GM20000 (cell line): Measurements from ENCODE around the gene SMAD4.

ENCODE experiments used
- DNase-seq: peaks from one replicate; pipeline ENCODE4 v3.0.0; 2012; ENCODE audit warnings: low spot score
- CTCF ChIP-seq: IDR thresholded peaks from 2 replicates; pipeline ENCODE4 v1.5.1; 2012; ENCODE audit warnings: mild to moderate bottlenecking, control low read depth; ENCODE audit errors: extremely low read depth, missing control alignments

SMAD4 gene

DNA sequence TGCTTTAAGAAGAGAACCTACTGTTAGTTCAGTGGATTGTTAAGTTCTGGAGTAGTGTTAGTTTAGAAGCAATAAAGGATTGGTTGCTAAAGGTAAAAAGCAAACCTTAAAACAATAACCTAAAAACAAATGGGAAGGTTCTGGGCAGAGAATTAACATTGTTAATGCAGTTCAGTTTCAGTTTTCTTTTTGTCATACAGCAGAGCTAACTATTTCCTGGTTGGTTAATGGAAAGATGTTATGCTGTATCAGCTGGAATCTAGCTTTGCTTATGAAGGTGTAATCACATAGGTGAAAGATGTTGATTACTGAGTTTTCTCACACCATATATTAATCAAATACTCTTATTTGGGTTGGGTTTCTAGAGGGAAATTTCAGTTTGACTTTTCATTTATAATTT lies 23.8 kb downstream of the SMAD4 start:
- TF ChIP-seq CTCF = no peak
- no peak for DNase-seq

- TF ChIP-seq CTCF = no peak
- no peak for DNase-seq
Measured at GRCh38 chr18:51054764-51055163, 24.8 kb downstream of the SMAD4 start.

GRCh38 chr18:51059969-51060368 lies 30.0 kb downstream of the SMAD4 start:
- DNase-seq = no peak
- no peak for TF ChIP-seq CTCF

DNA sequence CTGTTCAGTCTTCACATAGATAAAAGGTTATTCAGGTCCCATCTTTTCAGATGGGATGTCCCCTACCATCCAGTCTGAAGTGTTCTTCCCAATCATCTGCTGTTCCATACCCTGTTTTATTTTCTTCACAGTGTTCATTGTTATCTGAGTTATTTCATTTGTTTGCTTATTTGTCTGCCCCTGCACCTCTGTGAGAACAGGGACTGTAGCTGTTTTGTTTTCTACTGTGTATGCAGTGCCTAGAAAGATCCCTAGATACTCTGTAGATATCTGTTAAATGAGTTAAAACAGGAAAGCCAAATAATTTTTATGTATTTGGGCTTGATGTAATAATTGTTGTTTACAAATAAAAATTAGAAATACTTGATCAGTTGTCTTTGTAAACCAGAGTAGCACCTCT lies 34.2 kb downstream of the SMAD4 start:
- DNase-seq = no peak

GRCh38 chr18:51066273-51066672 lies 36.3 kb downstream of the SMAD4 start:
- no peak for DNase-seq
- TF ChIP-seq CTCF = no peak

More for the DNA sequence above, 34.2 kb downstream of the SMAD4 start:
- TF ChIP-seq CTCF = no peak

GRCh38 chr18:51068105-51068504 lies 38.1 kb downstream of the SMAD4 start:
- no peak for TF ChIP-seq CTCF
- DNase-seq = no peak

GRCh38 chr18:51069885-51070284 lies 39.9 kb downstream of the SMAD4 start:
- no peak for TF ChIP-seq CTCF

More at GRCh38 chr18:51069885-51070284, 39.9 kb downstream of the SMAD4 start:
- no peak for DNase-seq
